Mesendoderm (in vitro differentiated cells): Measurements from ENCODE around the gene SLITRK5.
A peak's percentile ranks its signal among the peaks of the same experiment; 100 is the strongest.

ENCODE experiments used
- DNase-seq: peaks from one replicate; pipeline ENCODE4 v3.0.0; 2013
- H2AK5ac ChIP-seq: 2 replicates; pipeline ENCODE4 v1.6.1; 2013; ENCODE audit warnings: low read length, inconsistent platforms
- H2BK120ac ChIP-seq: 2 replicates; pipeline ENCODE4 v1.6.1; 2013; ENCODE audit warnings: low read depth, mild to moderate bottlenecking, low read length, moderate library complexity, mixed read lengths
- H2BK15ac ChIP-seq: replicated peaks from 2 replicates; pipeline ENCODE4 v1.6.1; 2013; ENCODE audit warnings: low read depth, mild to moderate bottlenecking, moderate library complexity
- H2BK5ac ChIP-seq: 2 replicates; pipeline ENCODE4 v1.6.1; 2013; ENCODE audit warnings: low read length, inconsistent platforms
- H3K18ac ChIP-seq: 2 replicates; pipeline ENCODE4 v1.6.1; 2013; ENCODE audit warnings: mild to moderate bottlenecking, low read length, mixed read lengths
- H3K23ac ChIP-seq: one replicate; pipeline ENCODE4 v1.6.1; 2013; ENCODE audit warnings: low read length
- H3K27ac ChIP-seq: 2 replicates; pipeline ENCODE4 v1.5.1; 2013; ENCODE audit warnings: low read depth, mild to moderate bottlenecking, inconsistent platforms, low read length, moderate library complexity
- H3K27me3 ChIP-seq: 2 replicates; pipeline ENCODE4 v1.6.1; 2013; ENCODE audit warnings: low read length, control low read depth, mild to moderate bottlenecking, inconsistent platforms; ENCODE audit not compliant: insufficient read depth, poor library complexity
- H3K36me3 ChIP-seq: 2 replicates; pipeline ENCODE4 v1.6.1; 2013; ENCODE audit warnings: low read length, inconsistent platforms; ENCODE audit not compliant: control insufficient read depth, insufficient read depth
- H3K4ac ChIP-seq: one replicate; pipeline ENCODE4 v1.6.1; 2013; ENCODE audit warnings: low read depth, mild to moderate bottlenecking, low read length, moderate library complexity
- H3K4me1 ChIP-seq: 2 replicates; pipeline ENCODE4 v1.6.1; 2013; ENCODE audit warnings: low read depth, low read length, inconsistent platforms; ENCODE audit not compliant: control insufficient read depth
- H3K4me2 ChIP-seq: 2 replicates; pipeline ENCODE4 v1.6.1; 2013; ENCODE audit warnings: low read length
- H3K4me3 ChIP-seq: 2 replicates; pipeline ENCODE4 v1.5.1; 2013; ENCODE audit warnings: mild to moderate bottlenecking, low read length
- H3K56ac ChIP-seq: one replicate; pipeline ENCODE4 v1.6.1; 2013; ENCODE audit warnings: low read length
- H3K79me1 ChIP-seq: 2 replicates; pipeline ENCODE4 v1.6.1; 2013; ENCODE audit warnings: low read length, inconsistent platforms
- H3K79me2 ChIP-seq: 2 replicates; pipeline ENCODE4 v1.6.1; 2013; ENCODE audit warnings: mild to moderate bottlenecking, low read length; ENCODE audit not compliant: control insufficient read depth, insufficient read depth
- H3K9ac ChIP-seq: 2 replicates; pipeline ENCODE4 v1.6.1; 2013; ENCODE audit warnings: low read length, inconsistent platforms
- H4K5ac ChIP-seq: one replicate; pipeline ENCODE4 v1.6.1; 2013; ENCODE audit warnings: low read length
- H4K8ac ChIP-seq: one replicate; pipeline ENCODE4 v1.6.1; 2013; ENCODE audit warnings: low read depth, mild to moderate bottlenecking, control low read depth, low read length, moderate library complexity
- WGBS: extraction: QIAGEN DNeasy Blood & Tissue Kit; methylation state at CpG from one replicate; pipeline ENCODE4 v1.1.7; 2013; ENCODE audit warnings: low lambda C conversion rate, missing lambda C conversion rate; ENCODE audit not compliant: insufficient coverage; ENCODE audit errors: extremely low coverage; 5-methylcytosine and 5-hydroxymethylcytosine counted together

Gene SLITRK5

DNA sequence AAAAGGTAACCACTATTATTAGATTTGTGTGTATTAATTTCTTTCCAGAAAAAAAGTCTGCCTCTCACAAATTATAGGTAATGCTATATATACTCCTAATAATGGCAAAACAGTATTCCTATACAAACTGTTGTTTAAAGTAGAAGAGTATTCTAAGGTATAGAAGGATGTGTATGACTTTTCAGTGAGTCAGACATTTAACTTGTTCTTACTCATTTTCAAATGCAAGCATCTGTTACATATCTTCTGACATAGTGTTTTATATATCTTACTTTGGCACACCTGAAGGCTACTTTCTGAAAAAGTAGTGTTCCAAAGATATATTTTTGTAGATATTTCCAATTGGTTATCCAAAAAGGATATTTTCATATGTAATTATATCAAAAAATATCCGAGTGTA, 3.5 kb upstream of the SLITRK5 start:
- Histone ChIP-seq H3K27ac (no peak overlapping the region), H3K79me2 (no peaks in the 10 kb centered on the region), H2BK5ac (no peak overlapping the region), H3K4me3 (no peak overlapping the region), H2BK120ac (no peak overlapping the region), H3K18ac (no peak overlapping the region), H2BK15ac (no peak overlapping the region), H3K27me3 (no peaks in the 10 kb centered on the region), H3K23ac (no peak overlapping the region), H4K8ac (no peak overlapping the region), H3K4ac (no peak overlapping the region), H3K36me3 (no peaks in the 10 kb centered on the region), H3K4me2 (no peak overlapping the region), H2AK5ac (no peak overlapping the region), H3K56ac (no peak overlapping the region), H3K4me1 (no peaks in the 10 kb centered on the region), H3K79me1 (no peaks in the 10 kb centered on the region), H3K9ac (no peak overlapping the region), H4K5ac (no peak overlapping the region)
- DNase-seq = no peak
- WGBS = no CpG with 5 or more reads among the region's 1 CpG

DNA sequence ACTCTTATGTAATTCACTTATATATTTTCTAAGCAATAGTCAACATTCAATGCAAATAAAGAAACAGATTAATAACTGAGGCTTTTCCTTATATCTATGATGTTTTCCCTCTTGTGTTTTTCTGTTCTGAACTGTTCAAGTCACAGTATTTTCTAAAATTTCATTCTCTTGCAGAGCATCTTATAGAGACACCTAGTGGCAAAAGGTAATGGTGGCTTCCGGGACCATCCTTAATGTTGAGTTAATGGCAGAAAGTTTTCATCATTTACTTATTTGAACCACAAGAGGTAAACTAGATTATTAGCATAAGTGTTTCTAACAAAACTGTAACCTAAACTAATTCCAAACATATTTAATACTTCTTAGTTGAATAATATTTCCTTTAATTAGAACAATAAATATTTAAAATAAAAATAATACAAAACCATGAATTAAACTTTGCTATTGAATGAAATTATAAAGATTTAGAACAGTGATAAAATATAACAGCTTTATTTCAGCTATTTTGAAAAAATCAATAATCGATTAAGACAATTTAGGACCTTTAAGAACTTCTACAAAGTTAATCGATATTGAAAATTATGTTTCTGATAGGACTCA, 1.7 kb upstream of the SLITRK5 start:
- Histone ChIP-seq H3K18ac (no peak overlapping the region), H3K79me1 (no peaks in the 10 kb centered on the region), H3K9ac (no peak overlapping the region), H3K27ac (no peak overlapping the region), H3K23ac (no peak overlapping the region), H3K27me3 (peaks cover 11% of the 10 kb centered on the region), H4K8ac (no peak overlapping the region), H2BK5ac (no peak overlapping the region), H4K5ac (no peak overlapping the region), H3K79me2 (no peaks in the 10 kb centered on the region), H2AK5ac (no peak overlapping the region), H3K4me2 (no peak overlapping the region), H3K56ac (no peak overlapping the region), H2BK15ac (no peak overlapping the region), H3K4ac (no peak overlapping the region), H3K4me3 (no peak overlapping the region), H3K36me3 (no peaks in the 10 kb centered on the region), H3K4me1 (peaks cover 3% of the 10 kb centered on the region), H2BK120ac (no peak overlapping the region)
- no CpG with 5 or more reads among the region's 3 CpGs for WGBS
- DNase-seq = peak; percentile 51

DNA sequence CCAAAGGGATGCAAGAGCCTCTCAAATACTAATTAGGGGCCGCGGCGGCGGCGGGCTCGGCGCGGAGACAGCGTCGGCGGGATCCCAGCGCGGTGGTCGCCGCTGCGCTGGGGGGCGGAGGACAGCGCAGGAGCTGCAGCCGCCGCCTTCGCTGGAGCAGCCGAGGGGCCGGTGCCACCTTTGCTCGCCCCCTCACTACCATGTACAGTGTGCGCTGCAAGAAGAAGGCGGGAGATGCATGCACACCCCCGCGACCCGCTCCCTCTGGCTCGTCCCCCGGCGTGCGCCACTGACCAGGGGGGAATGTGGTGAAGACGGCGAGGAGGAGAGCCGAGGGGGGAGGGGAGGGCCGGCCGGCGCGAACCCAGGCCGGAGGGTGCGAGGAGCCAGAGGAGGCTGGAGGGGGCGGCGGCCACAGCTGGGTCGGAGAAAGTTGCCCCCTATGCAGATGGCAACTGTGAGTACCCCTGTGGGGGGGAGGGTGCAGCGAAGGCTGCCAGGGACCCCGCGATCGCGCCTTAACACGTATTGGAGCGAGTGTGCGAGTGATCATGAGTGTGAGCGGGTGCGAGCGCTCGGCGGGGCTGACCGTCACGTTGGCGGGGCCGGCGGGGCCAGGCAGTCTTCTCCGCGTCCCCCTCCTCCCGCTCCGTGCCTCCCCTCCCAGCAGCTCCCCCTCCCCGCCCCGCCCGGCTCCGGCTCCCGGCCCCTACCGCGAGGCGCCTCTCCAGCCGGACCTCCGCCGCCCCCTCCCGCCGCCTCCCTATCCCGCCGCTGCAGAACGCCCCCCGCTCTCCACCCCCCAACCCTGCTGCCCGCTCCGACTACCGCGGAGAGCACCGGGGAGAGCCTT, 808 bp downstream of the SLITRK5 start:
- Histone ChIP-seq H3K56ac (peak overlapping the region; percentile 88), H2BK5ac (no peak overlapping the region), H3K18ac (peak overlapping the region; percentile 98), H3K36me3 (no peaks in the 10 kb centered on the region), H4K5ac (no peak overlapping the region), H3K79me1 (no peaks in the 10 kb centered on the region), H3K27me3 (peaks cover 33% of the 10 kb centered on the region), H3K9ac (peak overlapping the region; percentile 55), H3K4ac (peak overlapping the region; percentile 81), H2BK120ac (peak overlapping the region; percentile 79), H3K79me2 (no peaks in the 10 kb centered on the region), H2BK15ac (peak overlapping the region; percentile 88), H3K4me1 (peaks cover 5% of the 10 kb centered on the region), H2AK5ac (no peak overlapping the region), H3K27ac (no peak overlapping the region), H3K23ac (peak overlapping the region; percentile 15), H3K4me2 (peak overlapping the region; percentile 91), H4K8ac (no peak overlapping the region), H3K4me3 (peak overlapping the region; percentile 61)
- WGBS = no CpG with 5 or more reads among the region's 89 CpGs
- peak; percentile 31 for DNase-seq

DNA sequence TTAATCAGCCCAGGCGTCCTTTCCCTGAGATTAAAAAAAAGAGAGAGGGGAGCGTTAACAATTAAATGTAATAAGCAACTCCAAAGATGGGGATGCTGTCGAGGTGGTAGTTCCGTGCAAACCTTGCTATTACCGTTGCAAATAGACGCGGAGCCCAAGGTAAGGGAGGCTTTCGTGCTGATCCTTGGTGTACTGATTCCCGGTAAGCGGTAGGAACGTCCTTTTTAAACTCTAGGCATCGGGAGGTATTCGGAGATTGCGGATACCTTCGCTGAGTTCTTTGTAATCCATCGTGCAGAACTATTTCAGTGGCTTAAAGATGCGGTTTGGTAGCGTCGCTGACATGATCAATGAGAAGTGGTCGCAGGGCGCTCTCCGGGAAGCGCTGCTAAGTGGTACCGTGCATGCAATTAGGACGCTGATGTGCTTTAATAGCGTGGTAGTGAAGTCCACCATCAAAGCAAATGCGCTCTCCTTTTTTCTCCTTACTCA, 3.1 kb downstream of the SLITRK5 start:
- WGBS = no CpG with 5 or more reads among the region's 27 CpGs
- H2BK120ac ChIP-seq = no peak overlapping the region
- H3K36me3 ChIP-seq = no peaks in the 10 kb centered on the region
- H2BK15ac ChIP-seq = no peak overlapping the region
- H3K56ac ChIP-seq = peak overlapping the region; percentile 56
- peak overlapping the region; percentile 16 for H3K4me3 ChIP-seq
- no peak overlapping the region for H4K8ac ChIP-seq
- no peak overlapping the region for H3K27ac ChIP-seq
- peak; percentile 33 for DNase-seq
- no peaks in the 10 kb centered on the region for H3K79me1 ChIP-seq
- H3K18ac ChIP-seq = no peak overlapping the region
- H2AK5ac ChIP-seq = no peak overlapping the region
- H3K4me2 ChIP-seq = peak overlapping the region; percentile 88
- H4K5ac ChIP-seq = no peak overlapping the region
- peaks cover 6% of the 10 kb centered on the region for H3K4me1 ChIP-seq
- H3K79me2 ChIP-seq = no peaks in the 10 kb centered on the region
- H3K4ac ChIP-seq = no peak overlapping the region
- no peak overlapping the region for H3K9ac ChIP-seq
- no peak overlapping the region for H3K23ac ChIP-seq
- H2BK5ac ChIP-seq = no peak overlapping the region
- peaks cover 44% of the 10 kb centered on the region for H3K27me3 ChIP-seq

DNA sequence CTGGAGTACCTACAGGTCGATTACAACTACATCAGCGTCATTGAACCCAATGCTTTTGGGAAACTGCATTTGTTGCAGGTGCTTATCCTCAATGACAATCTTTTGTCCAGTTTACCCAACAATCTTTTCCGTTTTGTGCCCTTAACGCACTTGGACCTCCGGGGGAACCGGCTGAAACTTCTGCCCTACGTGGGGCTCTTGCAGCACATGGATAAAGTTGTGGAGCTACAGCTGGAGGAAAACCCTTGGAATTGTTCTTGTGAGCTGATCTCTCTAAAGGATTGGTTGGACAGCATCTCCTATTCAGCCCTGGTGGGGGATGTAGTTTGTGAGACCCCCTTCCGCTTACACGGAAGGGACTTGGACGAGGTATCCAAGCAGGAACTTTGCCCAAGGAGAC, 4.7 kb downstream of the SLITRK5 start:
- Histone ChIP-seq H3K56ac (no peak overlapping the region), H3K27ac (no peak overlapping the region), H3K36me3 (no peaks in the 10 kb centered on the region), H3K27me3 (peaks cover 44% of the 10 kb centered on the region), H3K18ac (no peak overlapping the region), H3K4me3 (no peak overlapping the region), H3K9ac (no peak overlapping the region), H4K5ac (no peak overlapping the region), H3K79me1 (no peaks in the 10 kb centered on the region), H2BK120ac (no peak overlapping the region), H2BK5ac (no peak overlapping the region), H3K79me2 (no peaks in the 10 kb centered on the region), H3K4ac (no peak overlapping the region), H3K23ac (no peak overlapping the region), H4K8ac (no peak overlapping the region), H2AK5ac (no peak overlapping the region), H3K4me2 (no peak overlapping the region), H2BK15ac (no peak overlapping the region), H3K4me1 (peaks cover 6% of the 10 kb centered on the region)
- no peak for DNase-seq
- no CpG with 5 or more reads among the region's 10 CpGs for WGBS
